ENCODE measurements around the gene REXO4. TPM values are rescaled to one million over a fixed set of nuclear protein-coding genes. Genes with fewer than 3 reads are reported as not detected.
A peak's percentile ranks its signal among the peaks of the same experiment; 100 is the strongest.

The REXO4 gene
- total and polyA plus RNA-seq, 2 of the 13 experiments (the other 11 are each of a cell fraction or from before 2014, with no cell fraction given): 18.5 to 30.4 TPM

DNA sequence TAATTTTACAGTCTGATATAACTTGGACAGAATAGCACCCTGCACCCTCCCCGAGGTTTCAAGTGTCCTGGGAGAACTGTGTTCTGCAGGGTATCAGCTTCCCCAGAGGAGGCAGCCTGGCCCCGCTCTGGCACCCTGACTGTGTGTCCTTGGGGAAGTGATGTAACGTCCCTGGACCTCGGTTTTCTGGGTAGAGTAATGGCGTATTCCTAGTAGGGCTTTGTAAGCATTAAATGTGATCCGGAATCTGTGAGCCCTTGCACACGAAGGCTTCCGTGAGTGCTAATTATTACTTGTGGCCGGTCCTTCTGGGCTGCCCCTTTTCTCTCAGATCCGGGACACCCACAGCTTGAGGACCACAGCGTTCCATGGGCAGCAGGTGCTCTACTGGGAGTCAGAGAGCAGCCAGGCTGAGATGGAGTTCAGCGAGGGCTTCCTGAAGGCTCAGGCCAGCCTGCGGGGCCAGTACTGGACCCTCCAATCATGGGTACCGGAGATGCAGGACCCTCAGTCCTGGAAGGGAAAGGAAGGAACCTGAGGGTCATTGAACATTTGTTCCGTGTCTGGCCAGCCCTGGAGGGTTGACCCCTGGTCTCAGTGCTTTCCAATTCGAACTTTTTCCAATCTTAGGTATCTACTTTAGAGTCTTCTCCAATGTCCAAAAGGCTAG lies 41.0 kb upstream of the REXO4 start (continued):
- TF ChIP-seq, protein P1, sequence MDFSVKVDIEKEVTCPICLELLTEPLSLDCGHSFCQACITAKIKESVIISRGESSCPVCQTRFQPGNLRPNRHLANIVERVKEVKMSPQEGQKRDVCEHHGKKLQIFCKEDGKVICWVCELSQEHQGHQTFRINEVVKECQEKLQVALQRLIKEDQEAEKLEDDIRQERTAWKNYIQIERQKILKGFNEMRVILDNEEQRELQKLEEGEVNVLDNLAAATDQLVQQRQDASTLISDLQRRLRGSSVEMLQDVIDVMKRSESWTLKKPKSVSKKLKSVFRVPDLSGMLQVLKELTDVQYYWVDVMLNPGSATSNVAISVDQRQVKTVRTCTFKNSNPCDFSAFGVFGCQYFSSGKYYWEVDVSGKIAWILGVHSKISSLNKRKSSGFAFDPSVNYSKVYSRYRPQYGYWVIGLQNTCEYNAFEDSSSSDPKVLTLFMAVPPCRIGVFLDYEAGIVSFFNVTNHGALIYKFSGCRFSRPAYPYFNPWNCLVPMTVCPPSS (IDR thresholded peaks at IDR 0.05): no peak
- TF ChIP-seq, protein P2, sequence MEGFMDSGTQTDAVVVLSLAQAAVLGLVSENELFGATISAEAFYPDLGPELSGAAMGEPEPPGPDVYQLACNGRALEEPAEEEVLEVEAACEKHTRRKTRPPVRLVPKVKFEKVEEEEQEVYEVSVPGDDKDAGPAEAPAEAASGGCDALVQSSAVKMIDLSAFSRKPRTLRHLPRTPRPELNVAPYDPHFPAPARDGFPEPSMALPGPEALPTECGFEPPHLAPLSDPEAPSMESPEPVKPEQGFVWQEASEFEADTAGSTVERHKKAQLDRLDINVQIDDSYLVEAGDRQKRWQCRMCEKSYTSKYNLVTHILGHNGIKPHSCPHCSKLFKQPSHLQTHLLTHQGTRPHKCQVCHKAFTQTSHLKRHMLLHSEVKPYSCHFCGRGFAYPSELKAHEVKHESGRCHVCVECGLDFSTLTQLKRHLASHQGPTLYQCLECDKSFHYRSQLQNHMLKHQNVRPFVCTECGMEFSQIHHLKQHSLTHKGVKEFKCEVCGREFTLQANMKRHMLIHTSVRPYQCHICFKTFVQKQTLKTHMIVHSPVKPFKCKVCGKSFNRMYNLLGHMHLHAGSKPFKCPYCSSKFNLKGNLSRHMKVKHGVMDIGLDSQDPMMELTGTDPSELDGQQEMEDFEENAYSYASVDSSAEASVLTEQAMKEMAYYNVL (CRISPR knock-in tag; IDR thresholded peaks at IDR 0.05; ENCODE audit: borderline replicate concordance): no peak
- TF ChIP-seq SIN3A (IDR thresholded peaks at IDR 0.05; ENCODE audit: borderline replicate concordance, low read depth, low read length): no peak
- TF ChIP-seq, protein P3, sequence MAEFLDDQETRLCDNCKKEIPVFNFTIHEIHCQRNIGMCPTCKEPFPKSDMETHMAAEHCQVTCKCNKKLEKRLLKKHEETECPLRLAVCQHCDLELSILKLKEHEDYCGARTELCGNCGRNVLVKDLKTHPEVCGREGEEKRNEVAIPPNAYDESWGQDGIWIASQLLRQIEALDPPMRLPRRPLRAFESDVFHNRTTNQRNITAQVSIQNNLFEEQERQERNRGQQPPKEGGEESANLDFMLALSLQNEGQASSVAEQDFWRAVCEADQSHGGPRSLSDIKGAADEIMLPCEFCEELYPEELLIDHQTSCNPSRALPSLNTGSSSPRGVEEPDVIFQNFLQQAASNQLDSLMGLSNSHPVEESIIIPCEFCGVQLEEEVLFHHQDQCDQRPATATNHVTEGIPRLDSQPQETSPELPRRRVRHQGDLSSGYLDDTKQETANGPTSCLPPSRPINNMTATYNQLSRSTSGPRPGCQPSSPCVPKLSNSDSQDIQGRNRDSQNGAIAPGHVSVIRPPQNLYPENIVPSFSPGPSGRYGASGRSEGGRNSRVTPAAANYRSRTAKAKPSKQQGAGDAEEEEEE (CRISPR knock-in tag; IDR thresholded peaks at IDR 0.05; ENCODE audit: borderline replicate concordance): no peak
- TF ChIP-seq HNRNPK (IDR thresholded peaks at IDR 0.05; ENCODE audit: low read depth, low read length, poor library complexity, severe bottlenecking): no peak
- TF ChIP-seq CEBPG (CRISPR knock-in tag; IDR thresholded peaks at IDR 0.05): peak; percentile 66
- TF ChIP-seq, protein P4, sequence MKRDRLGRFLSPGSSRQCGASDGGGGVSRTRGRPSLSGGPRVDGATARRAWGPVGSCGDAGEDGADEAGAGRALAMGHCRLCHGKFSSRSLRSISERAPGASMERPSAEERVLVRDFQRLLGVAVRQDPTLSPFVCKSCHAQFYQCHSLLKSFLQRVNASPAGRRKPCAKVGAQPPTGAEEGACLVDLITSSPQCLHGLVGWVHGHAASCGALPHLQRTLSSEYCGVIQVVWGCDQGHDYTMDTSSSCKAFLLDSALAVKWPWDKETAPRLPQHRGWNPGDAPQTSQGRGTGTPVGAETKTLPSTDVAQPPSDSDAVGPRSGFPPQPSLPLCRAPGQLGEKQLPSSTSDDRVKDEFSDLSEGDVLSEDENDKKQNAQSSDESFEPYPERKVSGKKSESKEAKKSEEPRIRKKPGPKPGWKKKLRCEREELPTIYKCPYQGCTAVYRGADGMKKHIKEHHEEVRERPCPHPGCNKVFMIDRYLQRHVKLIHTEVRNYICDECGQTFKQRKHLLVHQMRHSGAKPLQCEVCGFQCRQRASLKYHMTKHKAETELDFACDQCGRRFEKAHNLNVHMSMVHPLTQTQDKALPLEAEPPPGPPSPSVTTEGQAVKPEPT (CRISPR knock-in tag; IDR thresholded peaks at IDR 0.05; ENCODE audit: low read depth): no peak
- peak; percentile 24; the same call in 1 of the 2 replicates for TF ChIP-seq MED1 (CRISPR knock-in tag; IDR thresholded peaks at IDR 0.05)
- no peak for TF ChIP-seq RFX3 (CRISPR knock-in tag; IDR thresholded peaks at IDR 0.05)
- no peak for TF ChIP-seq FOXK1 (CRISPR knock-in tag; IDR thresholded peaks at IDR 0.05; ENCODE audit: borderline replicate concordance, low read depth)
- TF ChIP-seq HDAC2 (CRISPR knock-in tag; IDR thresholded peaks at IDR 0.05): no peak
- no peak for TF ChIP-seq ZNF75D (CRISPR knock-in tag; IDR thresholded peaks at IDR 0.05; ENCODE audit: borderline replicate concordance)
- TF ChIP-seq, protein P5, sequence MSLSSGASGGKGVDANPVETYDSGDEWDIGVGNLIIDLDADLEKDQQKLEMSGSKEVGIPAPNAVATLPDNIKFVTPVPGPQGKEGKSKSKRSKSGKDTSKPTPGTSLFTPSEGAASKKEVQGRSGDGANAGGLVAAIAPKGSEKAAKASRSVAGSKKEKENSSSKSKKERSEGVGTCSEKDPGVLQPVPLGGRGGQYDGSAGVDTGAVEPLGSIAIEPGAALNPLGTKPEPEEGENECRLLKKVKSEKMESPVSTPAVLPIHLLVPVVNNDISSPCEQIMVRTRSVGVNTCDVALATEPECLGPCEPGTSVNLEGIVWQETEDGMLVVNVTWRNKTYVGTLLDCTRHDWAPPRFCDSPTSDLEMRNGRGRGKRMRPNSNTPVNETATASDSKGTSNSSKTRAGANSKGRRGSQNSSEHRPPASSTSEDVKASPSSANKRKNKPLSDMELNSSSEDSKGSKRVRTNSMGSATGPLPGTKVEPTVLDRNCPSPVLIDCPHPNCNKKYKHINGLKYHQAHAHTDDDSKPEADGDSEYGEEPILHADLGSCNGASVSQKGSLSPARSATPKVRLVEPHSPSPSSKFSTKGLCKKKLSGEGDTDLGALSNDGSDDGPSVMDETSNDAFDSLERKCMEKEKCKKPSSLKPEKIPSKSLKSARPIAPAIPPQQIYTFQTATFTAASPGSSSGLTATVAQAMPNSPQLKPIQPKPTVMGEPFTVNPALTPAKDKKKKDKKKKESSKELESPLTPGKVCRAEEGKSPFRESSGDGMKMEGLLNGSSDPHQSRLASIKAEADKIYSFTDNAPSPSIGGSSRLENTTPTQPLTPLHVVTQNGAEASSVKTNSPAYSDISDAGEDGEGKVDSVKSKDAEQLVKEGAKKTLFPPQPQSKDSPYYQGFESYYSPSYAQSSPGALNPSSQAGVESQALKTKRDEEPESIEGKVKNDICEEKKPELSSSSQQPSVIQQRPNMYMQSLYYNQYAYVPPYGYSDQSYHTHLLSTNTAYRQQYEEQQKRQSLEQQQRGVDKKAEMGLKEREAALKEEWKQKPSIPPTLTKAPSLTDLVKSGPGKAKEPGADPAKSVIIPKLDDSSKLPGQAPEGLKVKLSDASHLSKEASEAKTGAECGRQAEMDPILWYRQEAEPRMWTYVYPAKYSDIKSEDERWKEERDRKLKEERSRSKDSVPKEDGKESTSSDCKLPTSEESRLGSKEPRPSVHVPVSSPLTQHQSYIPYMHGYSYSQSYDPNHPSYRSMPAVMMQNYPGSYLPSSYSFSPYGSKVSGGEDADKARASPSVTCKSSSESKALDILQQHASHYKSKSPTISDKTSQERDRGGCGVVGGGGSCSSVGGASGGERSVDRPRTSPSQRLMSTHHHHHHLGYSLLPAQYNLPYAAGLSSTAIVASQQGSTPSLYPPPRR (CRISPR knock-in tag; IDR thresholded peaks at IDR 0.05; ENCODE audit: borderline replicate concordance): 0 out of 2 replicates have a peak, but pooled peaks have one; percentile 13
- TF ChIP-seq TBX3 (IDR thresholded peaks at IDR 0.05; ENCODE audit: borderline replicate concordance): no peak
- no peak for TF ChIP-seq ZBTB7A (CRISPR knock-in tag; IDR thresholded peaks at IDR 0.05)
- no peak for TF ChIP-seq NR2F6 (IDR thresholded peaks at IDR 0.05)
- TF ChIP-seq NR2F6 (CRISPR knock-in tag; IDR thresholded peaks at IDR 0.05): no peak
- TF ChIP-seq ZFP37 (CRISPR knock-in tag; IDR thresholded peaks at IDR 0.05; ENCODE audit: borderline replicate concordance): no peak
